ENCODE data around the gene PRKCSH. TPM values are rescaled to one million over a fixed set of nuclear protein-coding genes. Genes with fewer than 3 reads are reported as not detected.

The PRKCSH gene
- total RNA-seq, 1 experiment from 2014 or later = 318 TPM

DNA sequence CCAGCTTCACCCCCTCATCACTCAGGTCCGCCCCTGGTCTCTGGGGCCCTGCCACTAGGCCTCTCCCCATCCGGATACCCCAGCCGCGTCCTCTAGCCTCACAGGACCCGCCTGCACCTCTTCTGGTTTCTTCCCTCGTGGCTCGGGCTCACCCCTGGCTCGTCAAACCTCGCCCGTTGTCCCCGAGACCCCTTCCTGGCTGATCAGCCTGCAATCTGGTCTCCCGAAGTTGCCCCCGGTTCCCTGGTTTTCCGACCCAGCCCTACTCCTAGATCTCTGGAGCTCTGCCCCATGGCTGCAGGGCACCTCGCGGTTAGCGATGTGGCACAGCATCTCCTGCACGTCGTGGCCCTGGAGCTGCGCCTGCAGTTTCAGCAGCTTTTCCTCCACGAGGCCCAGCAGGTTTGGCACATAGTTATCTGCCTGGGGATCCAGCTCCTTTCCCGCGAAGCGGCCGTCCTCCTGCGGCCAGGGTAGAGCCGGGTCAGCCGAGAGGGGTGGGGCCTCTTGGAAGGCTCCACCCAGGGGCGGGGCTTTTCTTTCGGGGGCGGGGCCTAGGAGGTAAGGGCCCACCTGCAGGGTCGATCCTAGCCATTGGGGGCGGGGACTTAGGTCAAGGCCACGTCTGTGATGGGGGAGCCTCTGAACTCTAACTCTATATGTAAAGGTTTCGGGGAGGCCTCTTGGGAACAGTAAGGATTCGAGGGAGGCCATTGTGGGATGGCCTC lies 13.9 kb upstream of the PRKCSH start:
- Mint-ChIP-seq H3K27ac (ENCODE audit: unreplicated experiment) (no peak overlapping the region), H3K9me3 (ENCODE audit: low read depth, unreplicated experiment) (no peaks in the 10 kb centered on the region), H3K36me3 (ENCODE audit: insufficient read depth, unreplicated experiment) (peaks cover 28% of the 10 kb centered on the region), H3K27me3 (ENCODE audit: unreplicated experiment) (peaks cover 16% of the 10 kb centered on the region), H3K4me1 (ENCODE audit: low read depth, unreplicated experiment) (peaks cover 11% of the 10 kb centered on the region), H3K4me3 (ENCODE audit: low read depth, unreplicated experiment) (peak overlapping the region; percentile 36)
- peak; percentile 43 for DNase-seq
- CTCF ChIA-PET = interaction anchor here (0.6 to 1.5 kb wide), 6 partner anchors 14 to 152 kb away, joined by 3 to 4 read pairs (median 4); partner anchors contain the start of genes ODAD3 and PRKCSH
- intact Hi-C loops (cut with micrococcal nuclease; ENCODE audit: unreplicated experiment) = no loop called here
- TF ChIP-seq, protein P1, sequence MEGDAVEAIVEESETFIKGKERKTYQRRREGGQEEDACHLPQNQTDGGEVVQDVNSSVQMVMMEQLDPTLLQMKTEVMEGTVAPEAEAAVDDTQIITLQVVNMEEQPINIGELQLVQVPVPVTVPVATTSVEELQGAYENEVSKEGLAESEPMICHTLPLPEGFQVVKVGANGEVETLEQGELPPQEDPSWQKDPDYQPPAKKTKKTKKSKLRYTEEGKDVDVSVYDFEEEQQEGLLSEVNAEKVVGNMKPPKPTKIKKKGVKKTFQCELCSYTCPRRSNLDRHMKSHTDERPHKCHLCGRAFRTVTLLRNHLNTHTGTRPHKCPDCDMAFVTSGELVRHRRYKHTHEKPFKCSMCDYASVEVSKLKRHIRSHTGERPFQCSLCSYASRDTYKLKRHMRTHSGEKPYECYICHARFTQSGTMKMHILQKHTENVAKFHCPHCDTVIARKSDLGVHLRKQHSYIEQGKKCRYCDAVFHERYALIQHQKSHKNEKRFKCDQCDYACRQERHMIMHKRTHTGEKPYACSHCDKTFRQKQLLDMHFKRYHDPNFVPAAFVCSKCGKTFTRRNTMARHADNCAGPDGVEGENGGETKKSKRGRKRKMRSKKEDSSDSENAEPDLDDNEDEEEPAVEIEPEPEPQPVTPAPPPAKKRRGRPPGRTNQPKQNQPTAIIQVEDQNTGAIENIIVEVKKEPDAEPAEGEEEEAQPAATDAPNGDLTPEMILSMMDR (IDR thresholded peaks at IDR 0.05; ENCODE audit: unreplicated experiment) = no peak
- no TSS peak for BruUV-seq (replicated peaks)

GRCh38 chr19:11422163-11423065 lies 13.0 kb upstream of the PRKCSH start:
- DNase-seq = peak; percentile 79
- CTCF ChIA-PET = interaction anchor here (0.6 to 1.5 kb wide), 6 partner anchors 13 to 151 kb away, joined by 3 to 4 read pairs (median 4); partner anchors contain the start of genes ODAD3 and PRKCSH
- peaks cover 11% of the 10 kb centered on the region for H3K4me1 Mint-ChIP-seq (ENCODE audit: low read depth, unreplicated experiment)
- no peaks in the 10 kb centered on the region for H3K9me3 Mint-ChIP-seq (ENCODE audit: low read depth, unreplicated experiment)
- BruUV-seq (replicated peaks) = no TSS peak
- peaks cover 27% of the 10 kb centered on the region for H3K36me3 Mint-ChIP-seq (ENCODE audit: insufficient read depth, unreplicated experiment)
- intact Hi-C loops (cut with micrococcal nuclease; ENCODE audit: unreplicated experiment) = no loop called here
- H3K27me3 Mint-ChIP-seq (ENCODE audit: unreplicated experiment) = peaks cover 16% of the 10 kb centered on the region
- TF ChIP-seq, protein P1 (IDR thresholded peaks at IDR 0.05; ENCODE audit: unreplicated experiment) = no peak
- peak overlapping the region; percentile 36 for H3K4me3 Mint-ChIP-seq (ENCODE audit: low read depth, unreplicated experiment)
- H3K27ac Mint-ChIP-seq (ENCODE audit: unreplicated experiment) = no peak overlapping the region

GRCh38 chr19:11423164-11423790 lies 12.2 kb upstream of the PRKCSH start:
- no TSS peak for BruUV-seq (replicated peaks)
- intact Hi-C loops (cut with micrococcal nuclease; ENCODE audit: unreplicated experiment) = no loop called here

DNA sequence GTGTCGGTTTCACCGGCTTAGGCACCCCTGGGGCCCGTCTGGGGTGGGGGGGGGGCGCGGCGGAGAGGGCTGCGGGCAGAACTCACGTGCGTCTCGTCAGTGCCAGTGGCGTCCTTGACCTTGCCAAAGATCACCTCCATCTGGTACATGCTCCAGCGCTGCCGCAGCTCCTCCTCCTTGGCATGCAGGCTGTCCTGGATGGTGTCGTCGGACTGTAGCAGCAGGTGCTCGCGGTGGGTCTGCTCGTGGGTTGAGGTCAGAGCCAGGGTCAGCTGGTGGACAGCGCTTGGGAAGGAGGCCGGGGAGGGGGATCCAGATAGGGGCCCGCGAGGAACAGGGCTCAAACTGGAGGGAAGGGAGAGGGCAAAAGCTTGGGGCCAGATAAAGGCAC lies 11.6 kb upstream of the PRKCSH start:
- peaks cover 11% of the 10 kb centered on the region for H3K4me1 Mint-ChIP-seq (ENCODE audit: low read depth, unreplicated experiment)
- H3K4me3 Mint-ChIP-seq (ENCODE audit: low read depth, unreplicated experiment) = no peak overlapping the region
- no peak for DNase-seq
- peaks cover 16% of the 10 kb centered on the region for H3K27me3 Mint-ChIP-seq (ENCODE audit: unreplicated experiment)
- no TSS peak for BruUV-seq (replicated peaks)
- H3K27ac Mint-ChIP-seq (ENCODE audit: unreplicated experiment) = no peak overlapping the region
- intact Hi-C loops (cut with micrococcal nuclease; ENCODE audit: unreplicated experiment) = no loop called here
- H3K36me3 Mint-ChIP-seq (ENCODE audit: insufficient read depth, unreplicated experiment) = peaks cover 16% of the 10 kb centered on the region
- CTCF ChIA-PET = no interaction called here
- H3K9me3 Mint-ChIP-seq (ENCODE audit: low read depth, unreplicated experiment) = no peaks in the 10 kb centered on the region
- TF ChIP-seq, protein P1 (IDR thresholded peaks at IDR 0.05; ENCODE audit: unreplicated experiment) = no peak

More at GRCh38 chr19:11423164-11423790, 12.2 kb upstream of the PRKCSH start:
- peaks cover 21% of the 10 kb centered on the region for H3K36me3 Mint-ChIP-seq (ENCODE audit: insufficient read depth, unreplicated experiment)
- no peak overlapping the region for H3K4me3 Mint-ChIP-seq (ENCODE audit: low read depth, unreplicated experiment)
- H3K27me3 Mint-ChIP-seq (ENCODE audit: unreplicated experiment) = peaks cover 16% of the 10 kb centered on the region
- no peaks in the 10 kb centered on the region for H3K9me3 Mint-ChIP-seq (ENCODE audit: low read depth, unreplicated experiment)
- no peak for DNase-seq
- no peak overlapping the region for H3K27ac Mint-ChIP-seq (ENCODE audit: unreplicated experiment)
- TF ChIP-seq, protein P1 (IDR thresholded peaks at IDR 0.05; ENCODE audit: unreplicated experiment) = no peak
- peaks cover 11% of the 10 kb centered on the region for H3K4me1 Mint-ChIP-seq (ENCODE audit: low read depth, unreplicated experiment)
- CTCF ChIA-PET = interaction anchor here (1.5 kb wide), 2 partner anchors 12 to 42 kb away, joined by 4 read pairs; partner anchors contain the start of genes ODAD3 and PRKCSH
